ENCODE measurements around the gene RBM26.

RBM26 gene

GRCh38 chr13:79271616-79272015, 134.4 kb downstream of the RBM26 start:
- DNase-seq: no peak

GRCh38 chr13:79270859-79271258, 135.2 kb downstream of the RBM26 start:
- DNase-seq: no peak

Measured in SHP77 treated with DMSO at 0.1 percent for 48 hours (cell line).